HG03571 (cell line): ENCODE data around the gene RNF181.
"Not testable (repeated sequence)": the region's sequence is repeated elsewhere in the genome, so short reads cannot be mapped to it uniquely, and the experiment has no call there.

Experiments used
- ATAC-seq: cut with Tn5 transposase; IDR thresholded peaks from one replicate; pipeline ENCODE4 v1.9.1; 2021; ENCODE audit not compliant: unreplicated experiment

Gene RNF181

GRCh38 chr2:85595301-85596025, at the start of gene RNF181:
Gene RNF181, plus strand, starts transcription at chr2:85595745. Its CDS starts 19 bp downstream, at chr2:85595764.
- peak; percentile 97 for ATAC-seq

GRCh38 chr2:85545780-85546240, 49.7 kb upstream of the RNF181 start:
- ATAC-seq = no peak

GRCh38 chr2:85547089-85547858, 48.3 kb upstream of the RNF181 start:
- no peak for ATAC-seq

- no peak for ATAC-seq
Measured at GRCh38 chr2:85547859-85548607, 47.5 kb upstream of the RNF181 start.

- ATAC-seq = no peak
Measured at GRCh38 chr2:85548608-85548900, 47.0 kb upstream of the RNF181 start.

- no peak for ATAC-seq
Measured at GRCh38 chr2:85549095-85549494, 46.5 kb upstream of the RNF181 start.

- ATAC-seq = no peak
Measured at GRCh38 chr2:85549826-85550225, 45.7 kb upstream of the RNF181 start.

- ATAC-seq = no peak
Measured at GRCh38 chr2:85550486-85550885, 45.1 kb upstream of the RNF181 start.

- ATAC-seq = peak; percentile 67
Measured at GRCh38 chr2:85551698-85552678, 43.6 kb upstream of the RNF181 start.

GRCh38 chr2:85553184-85553583, 42.4 kb upstream of the RNF181 start:
- ATAC-seq = no peak

- no peak for ATAC-seq
Measured at GRCh38 chr2:85554980-85555612, 40.4 kb upstream of the RNF181 start.

- no peak for ATAC-seq
Measured at GRCh38 chr2:85557130-85557529, 38.4 kb upstream of the RNF181 start.

GRCh38 chr2:85558160-85558559, 37.4 kb upstream of the RNF181 start:
- ATAC-seq = no peak

- ATAC-seq = not testable (repeated sequence)
Measured at GRCh38 chr2:85560403-85560726, 35.2 kb upstream of the RNF181 start.

- ATAC-seq = peak; percentile 27
Measured at GRCh38 chr2:85560812-85561279, 34.7 kb upstream of the RNF181 start.

GRCh38 chr2:85561280-85562212, 34.0 kb upstream of the RNF181 start, which contains the start of gene GGCX:
Gene GGCX, minus strand, starts transcription at chr2:85561493. Its CDS starts 65 bp downstream, at chr2:85561428.
- ATAC-seq = peak; percentile 77

- no peak for ATAC-seq
Measured at GRCh38 chr2:85564144-85564563, 31.4 kb upstream of the RNF181 start.

GRCh38 chr2:85566265-85566664, 29.3 kb upstream of the RNF181 start:
- no peak for ATAC-seq

GRCh38 chr2:85575739-85576138, 19.8 kb upstream of the RNF181 start:
- no peak for ATAC-seq
